ENCODE measurements around the gene SPRR3.
A peak's percentile ranks its signal among the peaks of the same experiment; 100 is the strongest.
"Not testable (repeated sequence)": the region's sequence is repeated elsewhere in the genome, so short reads cannot be mapped to it uniquely, and the experiment has no call there.

The SPRR3 gene

DNA sequence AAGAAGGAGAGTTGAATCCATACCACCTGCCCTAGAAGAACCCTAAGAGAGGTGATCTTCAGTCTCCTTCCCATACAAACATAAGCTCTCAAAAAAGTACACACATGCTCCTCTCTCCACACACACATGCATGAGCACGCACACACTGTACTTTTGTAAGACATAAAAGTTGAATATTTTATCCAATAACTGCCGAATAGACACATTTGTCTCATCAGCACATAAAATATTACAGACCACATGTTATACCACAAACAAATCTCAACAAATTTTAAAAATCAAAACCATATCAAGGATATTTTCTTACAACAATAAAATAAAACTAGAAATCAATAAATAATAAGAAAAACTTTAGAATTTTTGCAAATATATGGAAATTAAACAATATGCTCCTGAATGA lies 15.0 kb upstream of the SPRR3 start:
- no peak for DNase-seq

GRCh38 chr1:152993186-152993585 lies 8.4 kb upstream of the SPRR3 start:
- no peak for DNase-seq

- DNase-seq = no peak
Observed at GRCh38 chr1:152995842-152996241, 5.7 kb upstream of the SPRR3 start.

DNA sequence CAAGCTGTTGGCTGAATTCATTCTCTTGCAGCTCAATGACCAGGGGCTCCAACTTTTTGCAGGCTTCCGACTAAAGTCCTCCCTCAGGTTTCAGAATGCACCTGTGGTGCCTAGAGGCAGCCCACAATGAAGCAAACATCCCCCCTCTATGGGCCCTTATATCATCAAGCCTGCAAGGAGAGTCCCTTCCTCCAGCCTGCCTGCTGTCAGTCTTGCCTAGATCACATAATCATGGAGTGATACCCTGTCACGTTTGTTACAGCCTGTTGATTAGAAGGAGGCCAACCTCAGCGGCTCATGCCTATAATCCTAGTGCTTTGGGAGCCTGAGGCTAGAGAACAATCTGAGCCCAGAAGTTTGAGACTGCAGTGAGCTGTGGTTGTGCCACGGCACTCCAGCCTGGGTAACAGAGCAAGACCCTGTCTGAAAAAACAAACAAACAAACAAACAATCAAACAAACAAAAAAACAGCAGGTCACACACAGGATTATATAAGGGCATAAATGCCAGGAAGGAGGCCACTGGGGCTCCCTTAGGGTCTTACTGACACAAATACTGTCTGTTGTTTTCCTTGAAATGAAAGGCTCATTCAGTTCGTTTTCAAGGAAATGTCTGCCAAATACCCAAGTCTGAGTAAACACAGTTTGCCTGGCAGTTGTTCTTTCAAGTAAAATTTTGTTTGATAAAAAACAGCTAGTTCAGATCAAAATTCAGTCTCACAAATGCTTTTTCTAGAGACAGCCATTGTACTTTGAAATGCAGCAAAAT lies 4.7 kb upstream of the SPRR3 start:
- no peak for DNase-seq

DNA sequence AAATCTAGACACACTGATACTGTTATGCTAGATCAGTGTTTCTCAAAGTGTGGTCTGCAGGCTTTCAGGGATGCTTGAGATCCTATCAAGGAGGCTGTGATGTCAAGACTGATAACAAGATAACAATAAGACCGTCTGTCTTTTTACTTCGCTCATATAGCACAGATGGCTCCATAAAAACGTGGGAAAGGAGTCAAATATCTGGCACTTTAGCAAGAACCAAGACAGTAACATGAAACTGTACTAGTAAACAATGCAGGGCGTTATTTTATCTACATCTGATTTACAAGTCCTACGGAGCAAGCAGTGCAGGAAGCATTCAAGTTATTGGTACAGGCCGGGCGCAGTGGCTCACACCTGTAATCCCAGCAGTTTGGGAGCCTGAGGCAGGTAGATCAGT lies 3.6 kb upstream of the SPRR3 start:
- no peak for DNase-seq

DNA sequence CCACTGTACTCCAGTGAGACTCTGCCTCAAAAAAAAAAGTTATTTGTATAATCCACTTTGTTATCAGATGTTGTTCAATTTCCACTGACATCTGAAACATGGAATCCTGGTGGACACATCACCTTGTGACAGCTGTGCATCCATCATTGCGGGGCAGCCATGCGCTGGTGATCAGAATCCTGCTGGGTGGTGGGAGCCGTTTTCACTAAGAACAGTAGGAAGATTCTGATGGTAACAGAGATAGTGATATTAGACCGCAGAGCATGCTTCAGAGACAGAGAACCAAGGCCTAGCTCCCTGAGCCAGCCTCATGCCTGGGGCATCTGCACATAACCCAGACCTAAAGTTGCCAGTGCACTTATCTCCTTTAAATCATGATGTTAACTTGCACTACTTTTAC lies 3.1 kb upstream of the SPRR3 start:
- no peak for DNase-seq

- no peak for DNase-seq
Observed at GRCh38 chr1:152999818-153000217, 1.7 kb upstream of the SPRR3 start.

- DNase-seq = no peak
Observed at GRCh38 chr1:153000294-153000693, 1.3 kb upstream of the SPRR3 start.

DNA sequence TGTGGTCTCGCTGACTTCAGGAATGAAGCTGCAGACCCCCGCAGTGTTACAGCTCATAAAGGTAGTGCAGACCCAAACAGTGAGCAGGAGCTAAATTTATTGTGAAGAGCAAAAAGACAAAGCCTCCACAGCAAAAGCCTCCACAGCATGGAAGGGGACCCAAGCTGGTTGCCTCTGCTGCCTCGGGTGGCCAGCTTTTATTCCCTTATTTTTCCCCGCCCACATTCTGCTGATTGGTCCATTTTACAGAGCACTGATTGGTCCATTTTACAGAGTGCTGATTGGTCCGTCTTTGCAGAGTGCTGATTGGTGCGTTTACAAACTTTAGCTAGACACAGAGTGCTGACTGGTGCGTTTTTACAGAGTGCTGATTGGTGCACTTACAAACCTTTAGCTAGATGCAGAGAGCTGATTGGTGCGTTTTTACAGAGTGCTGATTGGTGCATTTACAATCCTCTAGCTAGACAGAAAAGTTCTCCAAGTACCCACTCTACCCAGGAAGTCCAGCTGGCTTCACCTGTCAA lies 9.7 kb downstream of the SPRR3 start:
- not testable (repeated sequence) for DNase-seq

GRCh38 chr1:153021829-153022228 lies 20.3 kb downstream of the SPRR3 start:
- not testable (repeated sequence) for DNase-seq

DNA sequence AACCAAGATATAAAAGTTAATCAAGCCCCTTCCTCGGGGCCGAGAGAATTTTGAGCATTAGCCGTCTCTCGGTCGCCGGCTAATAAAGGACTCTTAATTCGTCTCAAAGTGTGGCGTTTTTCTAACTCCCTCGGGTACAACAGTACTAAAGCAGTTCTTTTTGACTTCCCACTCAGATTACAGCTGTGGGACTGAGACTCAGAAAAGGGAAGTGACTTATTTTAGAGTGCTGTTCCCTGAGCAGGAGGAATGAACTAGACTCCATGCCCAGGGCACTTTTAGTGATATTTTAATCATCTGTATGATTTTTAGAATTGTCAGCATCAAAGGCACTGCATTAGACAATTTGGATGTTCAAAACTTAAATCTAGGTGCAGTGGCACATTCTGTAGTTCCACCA lies 20.8 kb downstream of the SPRR3 start:
- DNase-seq = peak; percentile 71

DNA sequence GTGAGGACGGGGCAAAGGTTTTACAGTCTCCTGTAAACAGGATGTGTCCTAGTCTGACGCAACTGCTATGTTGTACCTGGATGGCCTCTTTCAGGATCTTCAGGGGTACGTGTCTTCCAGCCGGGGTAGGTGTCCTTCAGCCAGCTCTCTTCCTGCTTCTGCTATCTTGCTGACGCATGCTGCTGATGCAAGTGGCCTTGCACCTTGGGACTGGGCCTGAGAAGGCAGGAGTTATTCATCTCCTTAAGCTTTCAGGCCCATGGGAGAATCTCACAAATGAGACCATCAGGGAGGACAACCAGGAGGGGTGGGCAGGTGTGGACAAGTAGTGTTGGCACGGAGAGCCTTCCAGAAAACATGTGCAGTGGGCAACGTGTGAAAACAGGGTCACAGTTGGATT lies 21.6 kb downstream of the SPRR3 start:
- no peak for DNase-seq

DNA sequence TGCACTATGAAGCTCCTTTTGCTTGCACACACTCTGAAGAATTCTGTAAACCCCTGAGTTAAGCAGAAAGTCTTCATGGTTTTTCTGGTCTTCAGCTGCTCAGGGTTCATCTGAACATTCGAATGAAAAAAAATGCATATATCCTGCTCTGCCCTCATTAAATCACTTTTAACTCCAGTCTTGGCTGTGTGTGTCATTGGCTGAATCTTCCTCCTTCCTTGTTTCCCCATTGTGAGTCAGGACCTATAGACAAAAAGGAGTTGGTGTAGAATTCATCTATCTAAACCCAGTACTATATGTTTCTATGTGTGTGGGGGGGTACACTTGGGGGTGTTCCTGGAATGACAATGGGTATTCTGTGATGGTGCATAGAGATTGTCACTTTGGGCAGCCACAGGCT lies 22.9 kb downstream of the SPRR3 start:
- no peak for DNase-seq

DNA sequence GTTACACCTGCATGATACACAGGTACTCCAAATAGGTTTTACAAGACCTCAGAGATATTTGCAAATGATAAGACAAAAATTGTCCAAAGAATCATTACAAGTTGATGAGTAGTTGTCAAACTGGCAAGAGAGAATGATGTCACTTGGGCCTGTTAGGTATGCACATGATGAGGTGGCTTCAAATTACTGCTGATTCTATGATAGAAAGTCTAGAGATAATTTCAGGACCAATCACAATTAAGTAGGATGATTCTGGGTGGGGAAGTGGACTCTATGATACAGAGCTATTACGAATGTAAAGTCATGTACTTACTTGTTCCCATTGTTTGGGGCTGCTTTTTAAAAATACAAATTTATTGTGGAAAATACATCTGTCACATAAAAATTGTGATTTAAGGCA lies 24.2 kb downstream of the SPRR3 start:
- DNase-seq = no peak

DNA sequence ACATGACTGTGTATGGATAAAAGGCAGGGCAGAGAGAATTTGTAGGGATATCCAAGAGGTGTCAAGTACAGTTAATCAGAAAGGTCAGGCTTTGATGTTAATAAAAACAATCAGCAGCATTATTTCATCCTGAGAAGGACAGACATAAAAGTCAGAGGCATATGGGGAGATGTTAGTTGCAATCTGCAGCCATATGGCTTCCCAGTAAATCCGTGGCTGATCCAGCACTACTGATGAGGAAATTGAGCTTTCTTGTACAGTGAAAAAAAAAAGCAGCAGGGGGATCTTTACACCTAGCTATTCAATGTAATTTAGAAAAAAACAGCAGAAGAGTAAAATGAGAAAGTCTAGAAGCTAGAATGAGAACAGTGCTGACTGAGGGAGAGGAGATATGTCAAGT lies 27.2 kb downstream of the SPRR3 start:
- DNase-seq = no peak

DNA sequence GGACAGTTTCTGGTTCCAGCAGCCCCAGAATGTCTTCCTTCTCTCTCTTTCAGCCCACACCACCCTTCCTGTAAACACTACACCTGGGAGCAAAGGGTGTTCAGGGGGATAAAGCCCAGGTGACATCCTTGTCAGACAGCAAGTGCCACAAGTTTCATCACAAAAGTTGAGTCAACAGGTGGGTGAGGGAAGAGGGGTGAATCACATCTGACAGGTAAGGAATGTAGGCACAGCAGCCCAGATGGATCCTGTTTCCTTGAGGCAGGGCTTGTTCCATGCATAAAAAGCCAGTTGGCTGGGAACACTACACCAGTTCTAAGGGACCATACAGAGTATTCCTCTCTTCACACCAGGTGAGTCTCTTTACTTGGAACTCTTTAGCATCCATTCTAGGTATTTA lies 29.3 kb downstream of the SPRR3 start, which contains the start of gene SPRR1B:
TSS of gene SPRR1B (plus strand) at position 309 of the 400 bp plus-strand sequence. CDS start 1,143 bp downstream, outside the sequence.
- no peak for DNase-seq

DNA sequence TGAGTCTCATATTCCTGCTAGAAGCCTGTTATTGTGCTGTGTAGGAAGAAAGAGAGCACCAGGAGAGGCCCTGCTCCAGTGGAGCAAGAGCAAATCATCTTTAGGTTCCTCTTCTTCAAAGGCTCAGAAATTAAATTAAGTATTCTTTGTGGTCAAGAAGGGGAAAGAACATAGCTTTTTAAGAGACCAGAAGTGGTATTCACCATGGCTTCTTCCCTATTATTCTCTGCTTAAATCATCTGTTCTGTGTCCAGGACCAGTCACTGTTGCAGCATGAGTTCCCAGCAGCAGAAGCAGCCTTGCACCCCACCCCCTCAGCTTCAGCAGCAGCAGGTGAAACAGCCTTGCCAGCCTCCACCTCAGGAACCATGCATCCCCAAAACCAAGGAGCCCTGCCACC lies 30.5 kb downstream of the SPRR3 start:
- no peak for DNase-seq

- peak; percentile 66 for DNase-seq
Observed at GRCh38 chr1:153032677-153033308, 31.2 kb downstream of the SPRR3 start.

- no peak for DNase-seq
Observed at GRCh38 chr1:153035211-153035610, 33.7 kb downstream of the SPRR3 start.

DNA sequence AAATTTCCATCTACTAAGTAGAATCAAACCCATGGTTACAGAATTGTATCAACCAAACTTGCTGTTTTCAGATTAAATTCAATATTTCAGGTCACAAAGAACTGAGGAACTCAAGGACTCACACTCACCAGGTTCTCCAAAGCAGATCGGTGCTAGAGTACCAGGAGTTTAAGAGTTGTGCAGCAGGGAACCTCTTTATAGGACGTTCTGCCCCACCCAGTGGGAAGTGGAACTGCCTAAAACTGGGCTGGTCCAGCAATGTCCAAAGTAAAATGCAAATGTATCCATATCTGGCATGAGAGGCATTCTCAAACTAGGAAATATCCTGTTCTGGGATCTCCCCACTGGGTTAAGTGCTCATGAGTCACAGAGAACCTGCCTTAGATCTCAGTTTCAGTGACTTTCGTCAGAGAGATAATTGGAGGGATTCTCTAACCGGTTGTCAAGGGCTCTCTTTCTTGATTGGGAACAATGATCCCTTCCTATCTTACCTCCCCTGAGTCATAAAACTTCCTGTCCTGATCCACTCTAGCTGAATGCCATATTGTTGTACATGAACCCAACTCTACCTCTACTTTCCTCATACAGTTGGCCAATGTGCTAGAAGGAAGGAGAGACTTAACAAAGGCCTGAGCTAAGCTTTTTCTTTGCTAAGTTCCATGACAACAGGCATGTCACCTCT lies 39.5 kb downstream of the SPRR3 start, which contains the start of gene SPRR2D:
TSS of gene SPRR2D (minus strand) at position 171 of the 682 bp plus-strand sequence. CDS start 774 bp downstream, outside the sequence.
- DNase-seq = peak; percentile 59

GRCh38 chr1:153049211-153049610 lies 47.7 kb downstream of the SPRR3 start:
- DNase-seq = no peak
